ENCODE measurements around the gene TENM4.

GRCh38 chr11:78935398-78936068 lies 505.3 kb downstream of the TENM4 start:
- TF ChIP-seq ATF3 (IDR thresholded peaks at IDR 0.05; ENCODE audit: borderline replicate concordance, extremely low read depth, low read depth, low read length) (no peak), KDM1A (IDR thresholded peaks at IDR 0.05; ENCODE audit: borderline replicate concordance) (no peak)
